SK-N-SH (cell line): ENCODE measurements around the gene GDNF. TPM values are rescaled to one million over a fixed set of nuclear protein-coding genes. Genes with fewer than 3 reads are reported as not detected.

Source experiments
- CTCF ChIA-PET: fragments of 300-600, 350-600 bp; formaldehyde crosslinking; extraction: SDS; loops from one replicate; lab custom pipeline; 2021; lab: Yijun Ruan, JAX
- POLR2A ChIA-PET: fragments of 350-600 bp; sonication (Branson Sonifier 250); formaldehyde crosslinking; extraction: SDS; loops from one replicate; lab custom pipeline; 2020; ENCODE audit warnings: antibody characterized with exemption, inconsistent platforms; lab: Yijun Ruan, JAX
- DNase-seq: peaks from one replicate; pipeline ENCODE4 v3.0.0; 2012
- H2AFZ ChIP-seq: fragments of 200-600 bp; sonication (generic); 2 replicates; pipeline ENCODE4 v1.8.1; 2016; ENCODE audit warnings: antibody characterized with exemption, mild to moderate bottlenecking, low read depth
- H3F3A ChIP-seq: fragments of 200-600 bp; sonication (generic); replicated peaks from 2 replicates; pipeline ENCODE3; 2016; ENCODE audit warnings: antibody characterized with exemption, mild to moderate bottlenecking; ENCODE audit not compliant: insufficient read depth
- H3K27ac ChIP-seq, 2 experiments: fragments of 200-500 bp in 1 of 2; fragments of 200-600 bp in 1 of 2; sonication (Bioruptor generic) in 1 of 2; sonication (generic), shearing (Covaris generic) in 1 of 2; 2 replicates each; pipeline versions ENCODE4 v1.5.1 to v1.6.1; 2014 to 2016; ENCODE audit warnings: low read depth in 2 of 2, inconsistent platforms in 1 of 2, low read length in 1 of 2, mild to moderate bottlenecking in 1 of 2, mixed read lengths in 1 of 2
- H3K27me3 ChIP-seq: fragments of 200-600 bp; sonication (generic), shearing (Covaris generic); 2 replicates; pipeline ENCODE4 v1.6.1; 2016; ENCODE audit warnings: mixed run types; ENCODE audit not compliant: insufficient read depth
- H3K36me3 ChIP-seq, 2 experiments: fragments of 200-500 bp in 1 of 2; fragments of 200-600 bp in 1 of 2; sonication (Bioruptor generic) in 1 of 2; sonication (generic) in 1 of 2; replicated peaks in 1 of 2; 2 replicates each; pipeline versions ENCODE3 to v1.5.1; 2014 to 2016; ENCODE audit warnings: low read length in 1 of 2, mild to moderate bottlenecking in 1 of 2; ENCODE audit not compliant: insufficient read depth in 2 of 2, control insufficient read depth in 1 of 2
- H3K4me1 ChIP-seq, 2 experiments: fragments of 200-500 bp in 1 of 2; fragments of 200-600 bp in 1 of 2; sonication (Bioruptor generic) in 1 of 2; sonication (generic), shearing (Covaris generic) in 1 of 2; 2 replicates each; pipeline versions ENCODE4 v1.5.1 to v1.6.1; 2014 to 2016; ENCODE audit warnings: low read depth in 1 of 2, low read length in 1 of 2, mixed run types in 1 of 2; ENCODE audit not compliant: insufficient read depth in 2 of 2, control insufficient read depth in 1 of 2
- H3K4me2 ChIP-seq: fragments of 200-600 bp; sonication (generic), shearing (Covaris generic); 2 replicates; pipeline ENCODE4 v1.6.1; 2017; ENCODE audit warnings: mixed run types
- H3K4me3 ChIP-seq, 2 experiments: fragments of 200-500 bp in 1 of 2; fragments of 200-600 bp in 1 of 2; sonication (Bioruptor generic) in 1 of 2; sonication (generic), shearing (Covaris generic) in 1 of 2; 2 replicates each; pipeline versions ENCODE4 v1.5.1 to v1.8.1; 2014 to 2016; ENCODE audit warnings: low read depth in 2 of 2, inconsistent platforms in 1 of 2, low read length in 1 of 2, mild to moderate bottlenecking in 1 of 2, mixed read lengths in 1 of 2, moderate library complexity in 1 of 2
- H3K79me2 ChIP-seq: fragments of 200-600 bp; sonication (generic); 2 replicates; pipeline ENCODE4 v1.8.1; 2017; ENCODE audit warnings: mild to moderate bottlenecking; ENCODE audit not compliant: insufficient read depth
- H3K9ac ChIP-seq: fragments of 200-600 bp; sonication (generic); 2 replicates; pipeline ENCODE4 v1.6.1; 2017; ENCODE audit warnings: mixed run types
- H3K9me2 ChIP-seq: fragments of 200-600 bp; sonication (generic); 2 replicates; pipeline ENCODE4 v1.6.1; 2017; ENCODE audit warnings: mixed run types
- H3K9me3 ChIP-seq: fragments of 200-600 bp; sonication (generic); 2 replicates; pipeline ENCODE4 v1.6.1; 2017; ENCODE audit warnings: mixed run types, mild to moderate bottlenecking, moderate library complexity
- H4K20me1 ChIP-seq: fragments of 200-600 bp; sonication (generic); 2 replicates; pipeline ENCODE4 v1.6.1; 2017; ENCODE audit warnings: mild to moderate bottlenecking, mixed run types; ENCODE audit not compliant: insufficient read depth
- FOXM1 ChIP-seq: IDR thresholded peaks from 2 replicates; pipeline ENCODE4 v1.4.0; 2012; ENCODE audit warnings: low read depth, mild to moderate bottlenecking
- GATA2 ChIP-seq: sonication (generic); formaldehyde crosslinking; IDR thresholded peaks from 2 replicates; pipeline ENCODE4 v1.5.0; 2020; ENCODE audit warnings: mild to moderate bottlenecking, missing genetic modification reagents
- MEF2A ChIP-seq: IDR thresholded peaks from 2 replicates; pipeline ENCODE4 v1.4.0; 2012; ENCODE audit warnings: low read depth, borderline replicate concordance
- NFIC ChIP-seq: IDR thresholded peaks from 2 replicates; pipeline ENCODE4 v1.4.0; 2012; ENCODE audit warnings: borderline replicate concordance
- NRF1 ChIP-seq: IDR thresholded peaks from 2 replicates; pipeline ENCODE4 v1.6.1; 2012; ENCODE audit warnings: low read depth, mild to moderate bottlenecking, low read length
- RXRA ChIP-seq: IDR thresholded peaks from 2 replicates; pipeline ENCODE4 v1.4.0; 2012; ENCODE audit warnings: low read depth, mild to moderate bottlenecking, borderline replicate concordance
- SIN3A ChIP-seq: IDR thresholded peaks from 2 replicates; pipeline ENCODE4 v1.6.1; 2012; ENCODE audit warnings: low read depth, mild to moderate bottlenecking, low read length, moderate library complexity, borderline replicate concordance
- TAF1 ChIP-seq: IDR thresholded peaks from 2 replicates; pipeline ENCODE4 v1.6.1; 2012; ENCODE audit warnings: low read depth, mild to moderate bottlenecking, low read length, moderate library complexity, borderline replicate concordance
- WGBS: methylation state at CpG from one replicate; pipeline ENCODE4 v1.1.6; 2017; ENCODE audit warnings: low lambda C conversion rate; 5-methylcytosine and 5-hydroxymethylcytosine counted together
- polyA plus RNA-seq, 3 experiments: library from polyadenylated mRNA; depleted of rRNA; stranded (reverse); fragments of >200 nt; gene quantifications; 2 replicates each; pipeline ENCODE4 v1.2.3, GENCODE V29; 2012
- TF ChIP-seq, protein P1 (sequence below): fragments of 150-350 bp; IDR thresholded peaks from 2 replicates; pipeline ENCODE4 v1.6.1; 2016; ENCODE audit warnings: mild to moderate bottlenecking, low read depth, low read length
- TF ChIP-seq, protein P2 (sequence below): fragments of 200-600 bp; sonication (generic); IDR thresholded peaks from 2 replicates; pipeline ENCODE4 v1.6.1; 2017; ENCODE audit warnings: antibody characterized with exemption, mild to moderate bottlenecking, moderate library complexity
- TF ChIP-seq, protein P3 (sequence below): IDR thresholded peaks from 2 replicates; pipeline ENCODE4 v1.4.0; 2012; ENCODE audit warnings: low read depth, borderline replicate concordance

The GDNF gene
- polyA plus RNA-seq, 1 of the 3 experiments (the other 2 are of a cell fraction) = 9.0 TPM

DNA sequence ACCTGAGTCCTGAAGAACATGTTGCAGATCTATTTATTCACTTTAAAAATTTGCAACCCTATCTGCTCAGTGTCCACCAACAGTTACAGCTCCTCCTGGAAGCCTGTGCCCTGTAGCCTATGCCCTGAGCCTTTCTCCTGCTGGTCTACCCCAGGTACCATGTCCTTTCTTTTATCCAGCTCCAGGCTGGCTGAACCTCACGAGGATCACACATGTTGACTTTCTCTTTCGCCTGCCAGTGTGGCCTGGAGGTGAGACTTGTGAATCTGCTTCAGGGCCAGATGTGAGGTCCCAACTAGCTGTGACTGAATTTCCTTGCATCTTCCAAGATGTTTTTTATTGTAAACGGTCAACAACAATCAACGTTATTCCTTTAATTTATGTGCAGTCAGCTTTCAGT lies 70.7 kb downstream of the GDNF start:
- H3K27me3 ChIP-seq = no peaks in the 10 kb centered on the region
- H4K20me1 ChIP-seq = no peaks in the 10 kb centered on the region
- H3K36me3 ChIP-seq = no peaks in the 10 kb centered on the region
- H3K4me1 ChIP-seq = peaks cover 0 to 31% of the 10 kb centered on the region in 2 experiments; a peak in 3 of 4 replicates
- ChIA-PET CTCF (no interaction called here), POLR2A (no interaction called here)
- no peaks in the 10 kb centered on the region for H3K79me2 ChIP-seq
- no peaks in the 10 kb centered on the region for H3K9me3 ChIP-seq
- H3K9ac ChIP-seq = no peak overlapping the region
- WGBS = 82% methylated on average over 4 of the region's 4 CpGs
- no peak overlapping the region for H3K27ac ChIP-seq
- no peaks in the 10 kb centered on the region for H3K9me2 ChIP-seq
- H3K4me2 ChIP-seq = no peak overlapping the region
- peaks cover 21% of the 10 kb centered on the region for H3F3A ChIP-seq
- TF ChIP-seq, protein P1, sequence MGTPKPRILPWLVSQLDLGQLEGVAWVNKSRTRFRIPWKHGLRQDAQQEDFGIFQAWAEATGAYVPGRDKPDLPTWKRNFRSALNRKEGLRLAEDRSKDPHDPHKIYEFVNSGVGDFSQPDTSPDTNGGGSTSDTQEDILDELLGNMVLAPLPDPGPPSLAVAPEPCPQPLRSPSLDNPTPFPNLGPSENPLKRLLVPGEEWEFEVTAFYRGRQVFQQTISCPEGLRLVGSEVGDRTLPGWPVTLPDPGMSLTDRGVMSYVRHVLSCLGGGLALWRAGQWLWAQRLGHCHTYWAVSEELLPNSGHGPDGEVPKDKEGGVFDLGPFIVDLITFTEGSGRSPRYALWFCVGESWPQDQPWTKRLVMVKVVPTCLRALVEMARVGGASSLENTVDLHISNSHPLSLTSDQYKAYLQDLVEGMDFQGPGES = no peak
- TF ChIP-seq GATA2 (CRISPR knock-in tag) (no peak), FOXM1 (no peak), SIN3A (no peak), NFIC (no peak), MEF2A (no peak), TAF1 (no peak), RXRA (no peak)
- TF ChIP-seq, protein P2, sequence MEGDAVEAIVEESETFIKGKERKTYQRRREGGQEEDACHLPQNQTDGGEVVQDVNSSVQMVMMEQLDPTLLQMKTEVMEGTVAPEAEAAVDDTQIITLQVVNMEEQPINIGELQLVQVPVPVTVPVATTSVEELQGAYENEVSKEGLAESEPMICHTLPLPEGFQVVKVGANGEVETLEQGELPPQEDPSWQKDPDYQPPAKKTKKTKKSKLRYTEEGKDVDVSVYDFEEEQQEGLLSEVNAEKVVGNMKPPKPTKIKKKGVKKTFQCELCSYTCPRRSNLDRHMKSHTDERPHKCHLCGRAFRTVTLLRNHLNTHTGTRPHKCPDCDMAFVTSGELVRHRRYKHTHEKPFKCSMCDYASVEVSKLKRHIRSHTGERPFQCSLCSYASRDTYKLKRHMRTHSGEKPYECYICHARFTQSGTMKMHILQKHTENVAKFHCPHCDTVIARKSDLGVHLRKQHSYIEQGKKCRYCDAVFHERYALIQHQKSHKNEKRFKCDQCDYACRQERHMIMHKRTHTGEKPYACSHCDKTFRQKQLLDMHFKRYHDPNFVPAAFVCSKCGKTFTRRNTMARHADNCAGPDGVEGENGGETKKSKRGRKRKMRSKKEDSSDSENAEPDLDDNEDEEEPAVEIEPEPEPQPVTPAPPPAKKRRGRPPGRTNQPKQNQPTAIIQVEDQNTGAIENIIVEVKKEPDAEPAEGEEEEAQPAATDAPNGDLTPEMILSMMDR = no peak
- no peak overlapping the region for H3K4me3 ChIP-seq
- no peak for DNase-seq
- H2AFZ ChIP-seq = no peak overlapping the region

DNA sequence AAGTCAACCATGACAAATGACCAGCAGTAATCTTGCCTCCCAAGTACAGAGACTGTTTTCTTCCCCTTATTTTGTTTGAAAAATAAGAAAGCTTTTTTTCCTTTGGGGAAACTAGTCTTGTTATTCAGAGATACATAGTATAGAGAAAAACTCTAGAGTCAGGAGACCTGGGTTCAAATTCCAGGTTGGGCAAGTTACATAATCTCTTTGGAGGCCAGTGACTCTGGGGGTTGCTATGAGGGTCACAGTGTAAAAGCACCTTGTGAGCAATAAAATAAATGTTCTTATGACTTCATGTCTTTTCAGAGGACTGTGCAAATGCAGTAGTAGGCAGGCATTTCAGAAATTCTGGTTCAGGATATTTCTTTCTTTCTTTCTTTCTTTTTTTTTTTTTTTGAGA lies 71.5 kb downstream of the GDNF start:
- Histone ChIP-seq H4K20me1 (no peaks in the 10 kb centered on the region), H3K9me3 (no peaks in the 10 kb centered on the region), H2AFZ (no peak overlapping the region), H3K27me3 (no peaks in the 10 kb centered on the region), H3F3A (peaks cover 22% of the 10 kb centered on the region), H3K27ac (no peak overlapping the region), H3K4me3 (no peak overlapping the region), H3K9me2 (no peaks in the 10 kb centered on the region), H3K4me1 (peaks cover 0 to 31% of the 10 kb centered on the region in 2 experiments; a peak in 3 of 4 replicates), H3K4me2 (no peak overlapping the region), H3K9ac (no peak overlapping the region), H3K36me3 (no peaks in the 10 kb centered on the region), H3K79me2 (no peaks in the 10 kb centered on the region)
- CTCF ChIA-PET = no interaction called here
- TF ChIP-seq NRF1 = no peak
- TF ChIP-seq, protein P3, sequence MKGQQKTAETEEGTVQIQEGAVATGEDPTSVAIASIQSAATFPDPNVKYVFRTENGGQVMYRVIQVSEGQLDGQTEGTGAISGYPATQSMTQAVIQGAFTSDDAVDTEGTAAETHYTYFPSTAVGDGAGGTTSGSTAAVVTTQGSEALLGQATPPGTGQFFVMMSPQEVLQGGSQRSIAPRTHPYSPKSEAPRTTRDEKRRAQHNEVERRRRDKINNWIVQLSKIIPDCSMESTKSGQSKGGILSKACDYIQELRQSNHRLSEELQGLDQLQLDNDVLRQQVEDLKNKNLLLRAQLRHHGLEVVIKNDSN = no peak
- no peak for DNase-seq
- POLR2A ChIA-PET = no interaction called here
